ENCODE data around the gene HPN.

Gene HPN

GRCh38 chr19:34998777-34999497 lies 42.6 kb upstream of the HPN start:
- TF ChIP-seq CTCF (conservative IDR thresholded peaks at IDR 0.05; ENCODE audit: low read depth) = no peak
- peak overlapping the region; percentile 89 for H3K27ac ChIP-seq
- CTCF ChIA-PET = no interaction called here

GRCh38 chr19:34999498-35000337 lies 41.8 kb upstream of the HPN start, which contains the start of gene GRAMD1A:
TSS of gene GRAMD1A (plus strand) at chr19:35000323. CDS start at chr19:35000479, 156 bp downstream.
- DNase-seq (ENCODE audit: low spot score) = peak; percentile 92
- H3K27ac ChIP-seq = peak within 1 kb of the TSS; percentile 89
- POLR2A ChIA-PET (ENCODE audit: low non-redundant PET) = interaction anchor here (0.5 kb wide), 1 partner anchor 16 kb away, joined by 5 read pairs; no protein-coding TSS in a partner anchor
- CTCF ChIA-PET = interaction anchor here (2.0 kb wide), 1 partner anchor 27 kb away, joined by 7 read pairs; no protein-coding TSS in a partner anchor
- no peak for TF ChIP-seq CTCF (conservative IDR thresholded peaks at IDR 0.05; ENCODE audit: low read depth)

More at GRCh38 chr19:34998777-34999497, 42.6 kb upstream of the HPN start:
- POLR2A ChIA-PET (ENCODE audit: low non-redundant PET) = interaction anchor here (0.5 kb wide), 1 partner anchor 15 kb away, joined by 5 read pairs; no protein-coding TSS in a partner anchor
- DNase-seq (ENCODE audit: low spot score) = no peak

- POLR2A ChIA-PET (ENCODE audit: low non-redundant PET) = interaction anchor here (0.6 kb wide), 1 partner anchor 8 kb away, joined by 3 read pairs; no protein-coding TSS in a partner anchor
- CTCF ChIA-PET = interaction anchor here (2.0 kb wide), 1 partner anchor 28 kb away, joined by 7 read pairs; no protein-coding TSS in a partner anchor
- no peak for DNase-seq (ENCODE audit: low spot score)
- H3K27ac ChIP-seq = peak overlapping the region; percentile 89
- TF ChIP-seq CTCF (conservative IDR thresholded peaks at IDR 0.05; ENCODE audit: low read depth) = no peak
Observed at GRCh38 chr19:35000338-35000646, 41.2 kb upstream of the HPN start.

- CTCF ChIA-PET = interaction anchor here (0.6 to 2.0 kb wide), 2 partner anchors 28 to 85 kb away, joined by 4 to 7 read pairs; no protein-coding TSS in a partner anchor
- TF ChIP-seq CTCF (conservative IDR thresholded peaks at IDR 0.05; ENCODE audit: low read depth) = no peak
- H3K27ac ChIP-seq = peak overlapping the region; percentile 89
- POLR2A ChIA-PET (ENCODE audit: low non-redundant PET) = interaction anchor here (0.6 kb wide), 1 partner anchor 8 kb away, joined by 3 read pairs; no protein-coding TSS in a partner anchor
- no peak for DNase-seq (ENCODE audit: low spot score)
Observed at GRCh38 chr19:35000647-35001501, 40.6 kb upstream of the HPN start.

- POLR2A ChIA-PET (ENCODE audit: low non-redundant PET) = no interaction called here
- peak overlapping the region; percentile 89 for H3K27ac ChIP-seq
- no peak for DNase-seq (ENCODE audit: low spot score)
- CTCF ChIA-PET = no interaction called here
- TF ChIP-seq CTCF (conservative IDR thresholded peaks at IDR 0.05; ENCODE audit: low read depth) = no peak
Observed at GRCh38 chr19:35002037-35002535, 39.4 kb upstream of the HPN start.
